ENCODE measurements around the gene JAG2.

The JAG2 gene

DNA sequence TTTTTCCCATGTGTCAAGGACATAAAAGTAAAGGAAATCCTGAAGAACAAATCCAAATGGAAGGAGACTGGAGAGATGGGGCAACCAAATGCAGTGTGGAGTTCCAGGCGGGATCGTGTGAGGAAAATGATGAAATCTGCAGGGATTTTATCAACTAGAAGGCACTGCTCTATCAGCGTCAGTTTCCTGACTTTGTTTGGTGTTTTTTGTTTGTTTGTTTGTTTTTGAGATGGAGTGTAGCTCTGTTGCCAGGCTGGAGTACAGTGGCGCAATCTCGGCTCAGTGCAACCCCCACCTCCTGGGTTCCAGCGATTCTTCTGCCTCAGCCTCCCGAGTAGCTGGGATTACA is 60.1 kb downstream of the JAG2 start:
- DNase-seq: no peak

DNA sequence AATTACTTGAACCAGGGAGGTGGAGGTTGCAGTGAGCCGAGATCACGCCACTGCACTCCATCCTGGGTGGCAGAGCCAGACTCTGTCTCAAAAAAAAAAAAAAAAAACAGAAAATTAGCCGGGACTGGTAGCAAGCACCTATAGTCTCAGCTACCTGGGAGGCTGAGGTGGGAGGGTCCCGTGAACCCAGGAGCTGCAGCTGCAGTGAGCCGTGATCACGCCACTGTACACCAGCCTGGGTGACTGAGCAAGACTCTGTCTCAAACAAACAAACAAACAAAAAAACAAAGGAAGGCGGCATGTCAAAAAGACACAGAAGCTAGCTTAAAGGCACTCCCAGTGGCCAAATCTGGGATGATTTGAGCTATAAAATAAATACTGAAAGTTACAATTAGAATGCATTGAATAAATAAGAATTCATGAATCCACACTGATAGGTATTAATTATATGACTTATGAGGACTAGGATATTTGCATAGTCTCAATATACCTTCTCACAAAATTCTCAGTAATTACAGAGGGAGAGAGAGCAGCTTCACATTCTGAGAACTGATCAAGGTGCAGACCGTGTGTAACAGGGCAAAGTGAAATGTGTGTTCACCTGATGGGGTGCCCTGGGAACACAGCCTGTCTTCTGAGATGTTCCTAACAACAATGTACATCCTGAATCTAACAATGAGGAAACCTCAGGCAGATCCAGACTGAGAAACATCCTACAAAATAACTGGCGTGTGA is 60.6 kb downstream of the JAG2 start:
- no peak for DNase-seq

DNA sequence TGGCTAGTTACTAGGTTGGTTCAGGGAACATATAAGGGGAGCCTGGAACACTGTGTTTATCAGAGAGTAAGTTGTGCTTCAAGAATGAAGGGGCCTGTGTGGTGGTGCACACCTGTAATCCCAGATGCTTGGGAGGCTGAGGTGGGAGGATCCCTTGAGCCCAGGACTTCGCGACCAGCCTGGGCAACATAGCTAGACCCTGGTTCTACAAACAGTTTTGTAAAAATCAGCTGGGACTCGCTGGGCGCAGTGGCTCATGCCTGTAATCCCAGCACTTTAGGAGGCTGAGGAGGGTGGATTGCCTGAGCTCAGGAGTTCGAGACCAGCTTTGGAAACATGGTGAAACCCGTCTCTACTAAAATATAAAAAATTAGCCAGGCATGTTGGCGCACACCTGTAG is 61.2 kb downstream of the JAG2 start:
- DNase-seq: no peak

DNA sequence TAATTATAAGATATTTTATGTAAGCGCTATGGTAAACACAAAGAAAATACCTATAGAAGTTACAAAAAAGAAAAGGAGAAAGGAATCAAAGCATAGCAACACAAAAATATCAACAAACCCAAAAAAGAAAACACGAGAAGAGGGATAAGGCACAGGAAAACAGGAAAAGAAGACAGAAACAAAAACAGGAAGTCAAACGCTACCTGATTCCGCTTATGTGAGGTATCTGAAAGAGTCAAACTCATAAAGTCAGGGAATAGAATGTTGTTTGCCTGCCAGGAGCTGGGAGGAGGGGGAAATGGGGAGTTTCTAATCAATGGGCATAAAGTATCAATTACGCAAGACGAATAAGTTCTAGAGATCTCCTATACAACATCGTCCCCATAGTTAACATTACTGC is 63.4 kb downstream of the JAG2 start:
- no peak for DNase-seq

- no peak for DNase-seq
Measured at GRCh38 chr14:105102893-105103292, 65.7 kb downstream of the JAG2 start.

- no peak for DNase-seq
Measured at GRCh38 chr14:105102361-105102870, 66.2 kb downstream of the JAG2 start.

- no peak for DNase-seq
Measured at GRCh38 chr14:105100910-105101309, 67.7 kb downstream of the JAG2 start.

GRCh38 chr14:105099778-105100177 is 68.8 kb downstream of the JAG2 start:
- DNase-seq: no peak

GRCh38 chr14:105098316-105098715 is 70.3 kb downstream of the JAG2 start:
- no peak for DNase-seq

DNA sequence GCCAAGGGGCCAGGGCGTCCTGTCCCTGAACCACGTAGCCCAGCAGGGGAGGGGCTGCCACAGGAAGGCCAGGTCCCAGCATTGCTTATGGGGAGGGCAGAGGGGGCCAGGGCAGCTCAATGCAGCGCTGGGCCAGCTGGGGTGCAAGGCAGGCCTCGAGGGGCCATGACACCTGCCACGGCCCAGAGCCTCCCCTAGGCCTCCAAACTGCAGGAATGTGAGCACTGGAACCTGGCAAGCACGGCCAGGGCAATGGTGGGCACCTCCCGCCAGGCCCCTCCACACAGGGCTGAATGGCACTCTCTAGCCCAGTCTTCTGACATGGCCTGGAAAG is 70.8 kb downstream of the JAG2 start:
- DNase-seq: no peak

DNA sequence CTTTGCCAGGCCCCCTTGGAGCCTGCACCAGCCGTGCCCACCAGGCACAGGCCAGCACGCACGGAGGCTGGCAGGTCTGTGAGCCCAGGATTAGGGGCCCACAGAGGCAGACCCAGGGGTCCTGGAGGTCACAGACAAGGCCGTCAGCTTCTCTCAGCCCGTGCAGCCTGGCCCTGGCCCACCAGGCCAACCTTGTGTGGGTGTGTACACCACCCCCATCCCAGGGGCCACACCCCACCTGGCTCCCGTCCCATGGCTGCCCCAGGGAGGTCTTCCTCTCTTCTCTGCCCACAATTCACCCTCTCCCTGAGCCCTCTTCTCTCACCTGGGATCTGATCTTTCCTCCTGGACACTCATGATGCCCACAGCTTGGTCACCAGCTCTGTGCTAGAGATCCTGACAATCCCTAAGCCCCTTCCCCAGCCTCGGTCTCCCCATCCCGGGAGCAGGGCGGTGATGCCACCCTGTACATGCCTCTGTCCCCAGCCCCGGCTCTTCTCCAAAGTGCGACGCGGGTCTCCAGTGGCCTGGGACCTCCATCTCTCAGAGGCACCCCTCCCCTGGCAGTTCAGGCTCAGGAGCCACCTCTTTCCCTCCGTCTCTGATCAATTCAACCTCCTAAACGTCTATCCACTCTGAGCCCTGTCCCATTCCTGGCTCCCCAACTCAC is 72.2 kb downstream of the JAG2 start:
- no peak for DNase-seq

- DNase-seq: no peak
Measured at GRCh38 chr14:105095236-105095805, 73.3 kb downstream of the JAG2 start.

GRCh38 chr14:105094193-105094907 is 74.2 kb downstream of the JAG2 start:
- DNase-seq: no peak

DNA sequence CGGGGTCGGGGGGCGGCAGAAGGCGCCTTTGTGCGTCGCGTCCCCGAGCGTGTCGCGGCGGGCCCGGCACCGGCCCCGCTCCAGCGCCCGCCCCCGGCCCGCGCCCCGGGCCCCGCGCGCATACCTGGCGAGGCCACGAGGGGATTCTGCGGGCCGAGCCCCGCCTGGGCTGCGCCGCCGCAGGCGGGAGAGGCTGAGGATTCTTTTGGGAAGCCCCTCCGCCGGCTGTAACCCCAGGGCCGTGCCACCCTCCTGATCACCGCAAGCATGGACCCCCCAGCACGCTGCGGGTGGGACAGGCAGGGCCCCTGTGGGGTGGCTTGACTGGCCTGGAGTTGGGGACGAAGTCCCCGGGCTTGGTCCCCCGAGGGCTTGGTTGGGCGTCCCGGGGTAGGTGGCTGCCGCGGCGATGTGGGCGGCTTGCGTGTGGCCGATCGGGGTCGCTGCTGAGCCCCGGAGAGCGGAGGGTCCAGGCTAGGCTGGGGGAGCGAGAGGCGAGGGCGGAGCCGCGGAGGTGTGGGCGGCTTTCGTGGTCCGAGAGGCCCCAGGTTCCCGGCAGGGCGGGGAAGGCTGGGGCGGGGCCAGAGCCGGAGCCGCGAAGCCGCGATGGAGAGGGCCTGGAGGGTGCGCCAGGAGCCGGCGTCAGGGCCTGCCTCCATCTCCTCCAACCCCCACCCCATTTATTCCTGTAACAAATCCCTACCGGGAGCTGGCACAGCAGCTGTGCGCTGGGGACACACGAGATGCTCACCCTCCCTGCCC is 75.0 kb downstream of the JAG2 start:
- peak; percentile 76 to 89 for DNase-seq

- DNase-seq: peak; percentile 66 to 75
Measured at GRCh38 chr14:105093038-105093430, 75.5 kb downstream of the JAG2 start.

- no peak for DNase-seq
Measured at GRCh38 chr14:105092171-105093037, 76.2 kb downstream of the JAG2 start.

DNA sequence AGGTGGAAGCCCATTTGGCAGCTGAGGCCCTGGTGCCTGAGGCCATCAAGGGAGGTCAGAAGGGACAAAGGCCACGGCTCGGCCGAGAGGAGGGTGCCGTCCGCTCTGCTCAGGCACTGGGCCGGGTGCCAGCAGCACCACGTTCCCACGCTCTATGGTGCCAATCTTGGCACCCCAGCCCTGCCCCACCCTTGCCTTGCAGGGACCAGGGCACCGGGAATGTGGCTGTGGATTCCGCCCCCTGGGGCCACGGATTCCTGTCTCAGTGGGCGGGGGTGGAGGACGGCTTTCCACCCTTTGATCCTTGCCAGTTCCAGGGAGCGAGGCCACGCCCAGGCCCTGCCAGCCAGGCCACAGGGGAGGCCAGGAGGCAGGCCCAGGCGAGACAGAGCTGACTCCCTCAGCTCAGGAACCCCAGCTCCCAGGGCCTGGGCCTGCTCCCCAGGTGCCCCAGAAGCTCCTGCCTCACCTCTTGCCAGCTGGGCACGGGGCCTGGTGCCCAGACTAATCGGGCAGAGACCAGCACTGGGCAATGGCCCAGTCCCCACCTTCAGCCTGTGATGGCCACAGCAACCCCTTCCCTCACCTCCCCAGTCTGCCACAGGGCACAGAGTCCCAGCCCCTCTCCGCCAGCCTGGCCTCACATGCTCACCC is 76.9 kb downstream of the JAG2 start:
- DNase-seq: no peak

- DNase-seq: no peak
Measured at GRCh38 chr14:105091054-105091516, 77.5 kb downstream of the JAG2 start.
